PC-9 (cell line): Measurements from ENCODE around the gene RNASE1.
"Not testable (repeated sequence)": the region's sequence is repeated elsewhere in the genome, so short reads cannot be mapped to it uniquely, and the experiment has no call there.

Source experiments
- CTCF ChIP-seq: fragments of 200-600 bp; sonication (generic); conservative IDR thresholded peaks from 2 replicates; pipeline ENCODE4 v1.6.1; 2017; ENCODE audit warnings: mixed run types, antibody characterized with exemption, mild to moderate bottlenecking, moderate library complexity
- EZH2 ChIP-seq: fragments of 200-600 bp; sonication (generic); IDR thresholded peaks from 2 replicates; pipeline ENCODE4 v1.8.0; 2017; ENCODE audit warnings: antibody characterized with exemption, low read depth

DNA sequence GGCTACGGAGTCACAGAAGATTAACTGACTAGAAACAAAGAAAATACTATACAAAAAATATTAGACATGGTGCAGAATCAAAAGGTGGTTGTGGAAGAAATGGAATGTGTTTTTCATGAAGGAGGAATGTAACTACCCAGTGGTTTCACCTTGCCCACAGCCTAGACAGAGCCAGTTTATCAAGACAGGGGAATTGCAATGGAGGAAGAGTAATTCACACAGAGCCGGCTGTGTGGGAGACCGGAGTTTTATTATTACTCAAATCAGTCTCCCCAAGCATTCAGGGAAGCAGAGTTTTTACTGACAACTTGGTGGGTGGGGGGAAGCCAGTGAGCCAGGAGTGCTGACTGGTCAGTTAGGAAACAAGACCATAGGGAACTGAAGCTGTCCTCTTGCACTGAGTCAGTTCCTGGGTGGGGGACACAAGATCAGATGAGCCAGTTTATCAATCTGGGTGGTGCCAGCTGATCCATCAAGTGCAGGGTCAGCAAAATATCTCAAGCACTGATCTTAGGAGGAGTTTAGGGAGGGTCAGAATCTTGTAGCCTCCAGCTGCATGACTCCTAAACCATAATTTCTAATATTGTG lies 19.0 kb upstream of the RNASE1 start:
- TF ChIP-seq CTCF, EZH2: not testable (repeated sequence)
